Activated T-helper 1 cell treated with anti-CD3 and anti-CD28 coated beads, Interleukin-2, amount 50 U/mL, for 16 hours (primary cell): ENCODE measurements around the gene EXOC3.

Source experiments
- DNase-seq, 2 donors: peaks; one replicate each; pipeline ENCODE4 v3.0.0-alpha.2; 2020; ENCODE audit warnings: low read depth in 1 of 2, low spot score in 1 of 2

The EXOC3 gene

GRCh38 chr5:456351-457194, 13.6 kb downstream of the EXOC3 start:
- DNase-seq: no peak

- DNase-seq: no peak
Observed at GRCh38 chr5:457195-457961, 14.4 kb downstream of the EXOC3 start.

- DNase-seq: peak in 1 of 2 donors; percentile 48
Observed at GRCh38 chr5:458547-459353, 15.8 kb downstream of the EXOC3 start.

GRCh38 chr5:459562-460272, 16.7 kb downstream of the EXOC3 start:
- DNase-seq: no peak

- DNase-seq: no peak
Observed at GRCh38 chr5:460273-460625, 17.3 kb downstream of the EXOC3 start.

- no peak for DNase-seq
Observed at GRCh38 chr5:462051-462481, 19.1 kb downstream of the EXOC3 start.

- DNase-seq: no peak
Observed at GRCh38 chr5:463301-463700, 20.3 kb downstream of the EXOC3 start.

- peak; percentile 38 to 75 for DNase-seq
Observed at GRCh38 chr5:463952-464351, 21.0 kb downstream of the EXOC3 start.

- peak in 1 of 2 donors; percentile 1 for DNase-seq
Observed at GRCh38 chr5:464446-464842, 21.5 kb downstream of the EXOC3 start.

- DNase-seq: peak in 1 of 2 donors; percentile 1
Observed at GRCh38 chr5:464843-465590, 22.0 kb downstream of the EXOC3 start.

GRCh38 chr5:465591-466403, 22.8 kb downstream of the EXOC3 start:
- no peak for DNase-seq

- no peak for DNase-seq
Observed at GRCh38 chr5:466661-467310, 23.8 kb downstream of the EXOC3 start.

GRCh38 chr5:468401-468800, 25.4 kb downstream of the EXOC3 start:
- DNase-seq: no peak

GRCh38 chr5:469752-470483, 26.9 kb downstream of the EXOC3 start:
- no peak for DNase-seq

- DNase-seq: no peak
Observed at GRCh38 chr5:470961-471749, 28.2 kb downstream of the EXOC3 start.

- DNase-seq: no peak
Observed at GRCh38 chr5:471750-472058, 28.7 kb downstream of the EXOC3 start.

GRCh38 chr5:472076-472655, 29.2 kb downstream of the EXOC3 start:
- no peak for DNase-seq
